ENCODE data around the gene MCTP2.

Gene MCTP2

GRCh38 chr15:94387849-94388441 is 156.6 kb downstream of the MCTP2 start:
- DNase-seq (ENCODE audit: low read depth in 3 of 3) = no peak

- DNase-seq (ENCODE audit: low read depth in 3 of 3) = no peak
Measured at GRCh38 chr15:94395640-94396039, 164.3 kb downstream of the MCTP2 start.

- no peak for DNase-seq (ENCODE audit: low read depth in 3 of 3)
Measured at GRCh38 chr15:94397337-94397736, 166.0 kb downstream of the MCTP2 start.

GRCh38 chr15:94398001-94398400 is 166.6 kb downstream of the MCTP2 start:
- DNase-seq (ENCODE audit: low read depth in 3 of 3) = no peak

GRCh38 chr15:94400526-94401298 is 169.4 kb downstream of the MCTP2 start:
- no peak for DNase-seq (ENCODE audit: low read depth in 3 of 3)

GRCh38 chr15:94403331-94403730 is 172.0 kb downstream of the MCTP2 start:
- DNase-seq (ENCODE audit: low read depth in 3 of 3) = no peak

GRCh38 chr15:94404733-94405283 is 173.4 kb downstream of the MCTP2 start:
- no peak for DNase-seq (ENCODE audit: low read depth in 3 of 3)

- DNase-seq (ENCODE audit: low read depth in 3 of 3) = no peak
Measured at GRCh38 chr15:94411285-94411684, 179.9 kb downstream of the MCTP2 start.

- no peak for DNase-seq (ENCODE audit: low read depth in 3 of 3)
Measured at GRCh38 chr15:94411846-94412245, 180.5 kb downstream of the MCTP2 start.

- no peak for DNase-seq (ENCODE audit: low read depth in 3 of 3)
Measured at GRCh38 chr15:94412979-94413746, 181.8 kb downstream of the MCTP2 start.

- DNase-seq (ENCODE audit: low read depth in 3 of 3) = no peak
Measured at GRCh38 chr15:94414916-94415315, 183.6 kb downstream of the MCTP2 start.

- no peak for DNase-seq (ENCODE audit: low read depth in 3 of 3)
Measured at GRCh38 chr15:94416267-94416666, 184.9 kb downstream of the MCTP2 start.

- no peak for DNase-seq (ENCODE audit: low read depth in 3 of 3)
Measured at GRCh38 chr15:94416820-94417219, 185.5 kb downstream of the MCTP2 start.

- DNase-seq (ENCODE audit: low read depth in 3 of 3) = no peak
Measured at GRCh38 chr15:94417501-94418293, 186.3 kb downstream of the MCTP2 start.

- no peak for DNase-seq (ENCODE audit: low read depth in 3 of 3)
Measured at GRCh38 chr15:94421706-94422105, 190.3 kb downstream of the MCTP2 start.

- DNase-seq (ENCODE audit: low read depth in 3 of 3) = no peak
Measured at GRCh38 chr15:94432279-94432678, 200.9 kb downstream of the MCTP2 start.

- DNase-seq (ENCODE audit: low read depth in 3 of 3) = no peak
Measured at GRCh38 chr15:94439158-94439557, 207.8 kb downstream of the MCTP2 start.

GRCh38 chr15:94441760-94442159 is 210.4 kb downstream of the MCTP2 start:
- no peak for DNase-seq (ENCODE audit: low read depth in 3 of 3)

GRCh38 chr15:94442480-94442879 is 211.1 kb downstream of the MCTP2 start:
- no peak for DNase-seq (ENCODE audit: low read depth in 3 of 3)

- DNase-seq (ENCODE audit: low read depth in 3 of 3) = no peak
Measured at GRCh38 chr15:94443186-94443585, 211.8 kb downstream of the MCTP2 start.

- no peak for DNase-seq (ENCODE audit: low read depth in 3 of 3)
Measured at GRCh38 chr15:94445566-94446160, 214.3 kb downstream of the MCTP2 start.

Measured in stimulated activated CD4-positive, alpha-beta T cell treated with anti-CD3 and anti-CD28 coated beads, TNF-alpha, amount 100 ng/mL, for 4 hours (primary cell).